Ishikawa (cell line): Measurements from ENCODE around the gene ACY1.

Source experiments
- CEBPB ChIP-seq: IDR thresholded peaks from 2 replicates; pipeline ENCODE4 v1.6.1; 2012
- EGR1 ChIP-seq: IDR thresholded peaks from 2 replicates; pipeline ENCODE4 v1.6.1; 2012
- EP300 ChIP-seq: IDR thresholded peaks from 2 replicates; pipeline ENCODE4 v1.6.1; 2012; ENCODE audit warnings: borderline replicate concordance
- MAX ChIP-seq: IDR thresholded peaks from 2 replicates; pipeline ENCODE4 v1.6.1; 2012
- NFIC ChIP-seq: IDR thresholded peaks from 2 replicates; pipeline ENCODE4 v1.6.1; 2012
- RAD21 ChIP-seq: IDR thresholded peaks from 2 replicates; pipeline ENCODE4 v1.6.1; 2012; ENCODE audit warnings: low read depth
- REST ChIP-seq: IDR thresholded peaks from 2 replicates; pipeline ENCODE4 v1.6.1; 2012; ENCODE audit warnings: low read depth, mild to moderate bottlenecking
- USF1 ChIP-seq: IDR thresholded peaks from 2 replicates; pipeline ENCODE4 v1.6.1; 2012

- TF ChIP-seq MAX (no peak), RAD21 (no peak), EGR1 (no peak), CEBPB (no peak), NFIC (no peak), REST (no peak), USF1 (no peak), EP300 (no peak)
These were observed 28.0 kb upstream of the ACY1 start, which contains the start of gene GPR62 for GRCh38 chr3:51955175-51955892.
